ENCODE data around the gene AHNAK. TPM values are rescaled to one million over a fixed set of nuclear protein-coding genes. Genes with fewer than 3 reads are reported as not detected.
A peak's percentile ranks its signal among the peaks of the same experiment; 100 is the strongest.

Gene AHNAK
- total and polyA plus RNA-seq, 2 of the 8 experiments (the other 6 are each of a cell fraction or from before 2014, with no cell fraction given), result 2.0 to 5.8 TPM

GRCh38 chr11:62553080-62553838, 6.7 kb upstream of the AHNAK start:
- H3K56ac ChIP-seq (replicated peaks; ENCODE audit: insufficient read length, low read depth, low read length), result no peak overlapping the region
- ChIA-PET CTCF (ENCODE audit: partially characterized antibody) (interaction anchor here (0.6 to 10.9 kb wide), 12 partner anchors 8 to 469 kb away, joined by 3 to 161 read pairs (median 4); no protein-coding TSS in a partner anchor), POLR2A (ENCODE audit: partially characterized antibody) (interaction anchor here (0.5 to 20.3 kb wide), 13 partner anchors 11 to 288 kb away, joined by 3 to 336 read pairs (median 5); partner anchors contain the start of genes C11orf98, CSKMT, EEF1G and TUT1)
- 21% methylated on average over 15 of the region's 15 CpGs; no CpG with 5 or more reads in 1 of the 2 experiments for WGBS, 2 experiments (ENCODE audit: extremely low coverage in 1 of 2, insufficient coverage in 1 of 2, insufficient read length in 1 of 2, insufficient replicate concordance in 2 of 2, low coverage in 1 of 2, low lambda C conversion rate in 2 of 2, missing lambda C conversion rate in 1 of 2)
- peak overlapping the region; percentile 65 to 96 for H3K4me2 ChIP-seq (ENCODE audit: insufficient read depth in 1 of 2, low read depth in 2 of 2, low read length in 2 of 2)
- H3K23ac ChIP-seq (ENCODE audit: insufficient read length), result no peak overlapping the region
- peak overlapping the region; percentile 77 for H2BK5ac ChIP-seq (ENCODE audit: low read depth, low read length)
- no peaks in the 10 kb centered on the region for H3K9me3 ChIP-seq (ENCODE audit: insufficient read depth in 2 of 2, low read depth in 1 of 2, low read length in 1 of 2)
- H3K9ac ChIP-seq (replicated peaks in 1 of 4; ENCODE audit: extremely low read depth in 1 of 4, low read depth in 3 of 4, low read length in 3 of 4), result peak overlapping the region in 3 of 4 experiments; percentile 26 to 72 (median 70); a peak in 5 of 7 replicates
- H2BK12ac ChIP-seq (ENCODE audit: low read depth, low read length), result peak overlapping the region; percentile 93
- peak overlapping the region; percentile 84 for H3K18ac ChIP-seq (ENCODE audit: extremely low read depth, low read length)
- FAIRE-seq (no peak), DNase-seq (ENCODE audit: low read depth in 1 of 2, low spot score in 2 of 2) (peak; percentile 73 to 82)
- peak overlapping the region; percentile 66; the same call in 1 of the 2 replicates for H2BK15ac ChIP-seq (ENCODE audit: low read length)
- H3K14ac ChIP-seq (ENCODE audit: insufficient read length), result no peak overlapping the region
- peaks cover 20 to 47% (median 31%) of the 10 kb centered on the region in 4 experiments for H3K4me1 ChIP-seq (replicated peaks in 1 of 4; ENCODE audit: control insufficient read depth in 3 of 4, insufficient read depth in 4 of 4, low read length in 3 of 4)
- H3K23me2 ChIP-seq (ENCODE audit: low read depth, low read length), result peaks cover 2% of the 10 kb centered on the region; the same call in 1 of the 2 replicates
- peak overlapping the region; percentile 17 for H2BK120ac ChIP-seq (replicated peaks; ENCODE audit: low read depth, low read length)
- peak overlapping the region; percentile 22 for H4K91ac ChIP-seq (replicated peaks; ENCODE audit: insufficient read length, low read length)
- H2AK5ac ChIP-seq (ENCODE audit: low read depth, low read length), result peak overlapping the region; percentile 94
- peak overlapping the region; percentile 87 for H2BK20ac ChIP-seq (ENCODE audit: low read length)
- peak overlapping the region; percentile 82 for H3K4ac ChIP-seq (replicated peaks; ENCODE audit: insufficient read length, low read depth, low read length)
- peaks cover 0 to 12% (median 10%) of the 10 kb centered on the region in 4 experiments; a peak in 5 of 7 replicates for H3K27me3 ChIP-seq (replicated peaks in 1 of 4; ENCODE audit: control insufficient read depth in 3 of 4, extremely low read depth in 1 of 4, insufficient read depth in 3 of 4, low read length in 3 of 4)
- H3K27ac ChIP-seq (ENCODE audit: low read depth, low read length), result peak overlapping the region; percentile 91
- no peaks in the 10 kb centered on the region for H3K79me2 ChIP-seq (ENCODE audit: control insufficient read depth in 1 of 2, insufficient read depth in 2 of 2, low read length in 2 of 2)
- H4K8ac ChIP-seq (ENCODE audit: extremely low read depth, insufficient read depth, low read length), result no peak overlapping the region
- H3K79me1 ChIP-seq (ENCODE audit: low read depth, low read length), result 0 out of 2 replicates have a peak, but pooled peaks cover 3% of the 10 kb centered on the region
- H3K4me3 ChIP-seq (ENCODE audit: extremely low read depth in 1 of 4, insufficient read depth in 2 of 4, low read depth in 3 of 4, low read length in 4 of 4), result peak overlapping the region; percentile 6 to 36 (median 26); a peak in 6 of 8 replicates
- peaks cover 2 to 16% of the 10 kb centered on the region in 2 experiments for H4K20me1 ChIP-seq (replicated peaks in 1 of 2; ENCODE audit: control insufficient read depth in 1 of 2, insufficient read depth in 2 of 2, low read length in 2 of 2)
- H3K36me3 ChIP-seq (ENCODE audit: control insufficient read depth in 2 of 4, insufficient read depth in 4 of 4, low read length in 3 of 4), result peaks cover 3 to 13% (median 5%) of the 10 kb centered on the region in 4 experiments; a peak in 6 of 8 replicates
- H2AFZ ChIP-seq (ENCODE audit: low read length), result no peak overlapping the region
- peak overlapping the region; percentile 14 for H4K5ac ChIP-seq (ENCODE audit: insufficient read length, low read depth, low read length)
- TF ChIP-seq POLR2A (IDR thresholded peaks at IDR 0.05; ENCODE audit: control extremely low read depth in 1 of 2, low read depth in 2 of 2, low read length in 2 of 2) (peak in 1 of 2 experiments; percentile 65; a peak in 1 of 3 replicates), SIN3A (conservative IDR thresholded peaks at IDR 0.05 in 1 of 2, IDR thresholded peaks at IDR 0.05 in 1 of 2; ENCODE audit: low read depth in 1 of 2, low read length in 2 of 2) (peak in 1 of 2 experiments; percentile 75; a peak in 1 of 4 replicates), POU5F1 (IDR thresholded peaks at IDR 0.05; ENCODE audit: low read depth, low read length) (no peak), RFX5 (IDR thresholded peaks at IDR 0.05; ENCODE audit: borderline replicate concordance, low read depth, low read length) (peak; percentile 55; the same call in 1 of the 2 replicates), SIX5 (IDR thresholded peaks at IDR 0.05; ENCODE audit: low read depth, low read length) (no peak), MAFK (IDR thresholded peaks at IDR 0.05; ENCODE audit: low read depth, low read length) (no peak), TAF7 (optimal IDR thresholded peaks at IDR 0.05; ENCODE audit: borderline replicate concordance, low read depth, low read length) (no peak), EZH2 (IDR thresholded peaks at IDR 0.05; ENCODE audit: low read depth, low read length, severe bottlenecking) (no peak)
- TF ChIP-seq, protein P1, sequence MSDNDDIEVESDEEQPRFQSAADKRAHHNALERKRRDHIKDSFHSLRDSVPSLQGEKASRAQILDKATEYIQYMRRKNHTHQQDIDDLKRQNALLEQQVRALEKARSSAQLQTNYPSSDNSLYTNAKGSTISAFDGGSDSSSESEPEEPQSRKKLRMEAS (IDR thresholded peaks at IDR 0.05), result peak; percentile 32; the same call in 1 of the 2 replicates
